Liver (tissue), 9 donors: ENCODE measurements around the gene SLX9. TPM values are rescaled to one million over a fixed set of nuclear protein-coding genes. Genes with fewer than 3 reads are reported as not detected.

ENCODE experiments used
- DNase-seq: peaks from one replicate; pipeline ENCODE4 v3.0.0-alpha.2; 2017; ENCODE audit warnings: low spot score
- H3K27ac ChIP-seq, 2 donors: one replicate each; pipeline ENCODE4 v1.7.0; 2013; ENCODE audit warnings: inconsistent platforms in 2 of 2, low read length in 2 of 2, control low read depth in 1 of 2, low read depth in 1 of 2, mild to moderate bottlenecking in 1 of 2
- H3K27me3 ChIP-seq, 4 donors: one replicate each; pipeline versions ENCODE4 v1.6.1 to v1.7.0; 2013; ENCODE audit warnings: low read length in 3 of 4, inconsistent platforms in 1 of 4, mild to moderate bottlenecking in 1 of 4, moderate library complexity in 1 of 4; ENCODE audit not compliant: control insufficient read depth in 4 of 4, insufficient read depth in 4 of 4
- H3K36me3 ChIP-seq, 4 donors: one replicate each; pipeline versions ENCODE4 v1.6.1 to v1.7.0; 2013; ENCODE audit warnings: low read length in 3 of 4, mild to moderate bottlenecking in 3 of 4, low read depth in 1 of 4, moderate library complexity in 1 of 4; ENCODE audit not compliant: control insufficient read depth in 4 of 4, insufficient read depth in 3 of 4
- H3K4me1 ChIP-seq, 4 donors: one replicate each; pipeline versions ENCODE4 v1.6.1 to v1.7.0; 2013; ENCODE audit warnings: low read length in 3 of 4, mild to moderate bottlenecking in 3 of 4, moderate library complexity in 1 of 4; ENCODE audit not compliant: control insufficient read depth in 4 of 4, insufficient read depth in 4 of 4
- H3K4me3 ChIP-seq, 3 donors: one replicate each; pipeline versions ENCODE4 v1.6.1 to v1.7.0; 2013; ENCODE audit warnings: low read length in 3 of 3, control low read depth in 1 of 3, low read depth in 1 of 3, mild to moderate bottlenecking in 1 of 3
- H3K9ac ChIP-seq, 2 donors: one replicate each; pipeline ENCODE4 v1.7.0; 2013; ENCODE audit warnings: low read length in 2 of 2, mild to moderate bottlenecking in 2 of 2, moderate library complexity in 2 of 2, control low read depth in 1 of 2, low read depth in 1 of 2
- H3K9me3 ChIP-seq, 4 donors: one replicate each; pipeline versions ENCODE4 v1.6.1 to v1.7.0; 2013; ENCODE audit warnings: low read length in 3 of 4; ENCODE audit not compliant: control insufficient read depth in 4 of 4
- ATF3 ChIP-seq: IDR thresholded peaks from 2 replicates; pipeline ENCODE4 v1.6.1; 2016; ENCODE audit warnings: antibody characterized with exemption
- CTCF ChIP-seq: fragments of 150-350 bp; IDR thresholded peaks from 2 replicates; pipeline ENCODE4 v1.5.1; 2017; ENCODE audit warnings: improper control_type of control experiment, low read depth, low read length; ENCODE audit not compliant: missing input control
- EGR1 ChIP-seq, 2 donors: IDR thresholded peaks; 2 replicates each; pipeline ENCODE4 v1.6.1; 2016 to 2018; ENCODE audit warnings: antibody characterized with exemption in 2 of 2, low read depth in 2 of 2
- FOXA1 ChIP-seq: IDR thresholded peaks from 2 replicates; pipeline ENCODE4 v1.6.1; 2016; ENCODE audit warnings: antibody characterized with exemption
- FOXA2 ChIP-seq: IDR thresholded peaks from 2 replicates; pipeline ENCODE4 v1.6.1; 2016; ENCODE audit warnings: antibody characterized with exemption
- GABPA ChIP-seq, 2 donors: IDR thresholded peaks in 1 of 2; conservative IDR thresholded peaks in 1 of 2; 2 replicates each; pipeline ENCODE4 v1.6.1; 2016; ENCODE audit warnings: antibody characterized with exemption in 2 of 2, mild to moderate bottlenecking in 1 of 2, moderate library complexity in 1 of 2
- HNF4A ChIP-seq, 2 donors: conservative IDR thresholded peaks; 2 replicates each; pipeline ENCODE4 v1.6.1; 2016; ENCODE audit warnings: antibody characterized with exemption in 2 of 2, mild to moderate bottlenecking in 2 of 2
- HNF4G ChIP-seq: IDR thresholded peaks from 2 replicates; pipeline ENCODE4 v1.6.1; 2016; ENCODE audit warnings: antibody characterized with exemption
- JUND ChIP-seq, 2 donors: IDR thresholded peaks; 2 replicates each; pipeline ENCODE4 v1.6.1; 2016; ENCODE audit warnings: antibody characterized with exemption in 2 of 2
- MAX ChIP-seq: IDR thresholded peaks from 2 replicates; pipeline ENCODE4 v1.6.1; 2016; ENCODE audit warnings: antibody characterized with exemption
- NR2F2 ChIP-seq: IDR thresholded peaks from 2 replicates; pipeline ENCODE4 v1.6.1; 2016; ENCODE audit warnings: antibody characterized with exemption
- RAD21 ChIP-seq, 2 donors: IDR thresholded peaks; 2 replicates each; pipeline ENCODE4 v1.6.1; 2016; ENCODE audit warnings: antibody characterized with exemption in 2 of 2, mild to moderate bottlenecking in 2 of 2
- REST ChIP-seq: IDR thresholded peaks from 2 replicates; pipeline ENCODE4 v1.6.1; 2016; ENCODE audit warnings: antibody characterized with exemption, mild to moderate bottlenecking
- RXRA ChIP-seq, 2 donors: IDR thresholded peaks; 2 replicates each; pipeline ENCODE4 v1.6.1; 2017 to 2018; ENCODE audit warnings: antibody characterized with exemption in 2 of 2, mild to moderate bottlenecking in 1 of 2
- SP1 ChIP-seq: IDR thresholded peaks from 2 replicates; pipeline ENCODE4 v1.6.1; 2018; ENCODE audit warnings: antibody characterized with exemption, mild to moderate bottlenecking
- TAF1 ChIP-seq: conservative IDR thresholded peaks from 2 replicates; pipeline ENCODE4 v1.6.1; 2016; ENCODE audit warnings: antibody characterized with exemption, mild to moderate bottlenecking
- YY1 ChIP-seq: IDR thresholded peaks from 2 replicates; pipeline ENCODE4 v1.6.1; 2016; ENCODE audit warnings: antibody characterized with exemption, mild to moderate bottlenecking
- ZBTB33 ChIP-seq: IDR thresholded peaks from 2 replicates; pipeline ENCODE4 v1.6.1; 2016; ENCODE audit warnings: antibody characterized with exemption
- WGBS: extraction: QIAGEN DNeasy Blood & Tissue Kit; methylation state at CpG from one replicate; pipeline ENCODE4 v1.1.7; 2013; 5-methylcytosine and 5-hydroxymethylcytosine counted together
- polyA plus RNA-seq, 2 donors: library from polyadenylated mRNA; stranded (reverse) in 1 of 2; unstranded in 1 of 2; fragments of 200-250 nt in 1 of 2; fragments of >200 nt in 1 of 2; fragmentation: Nextera tagmentation in 1 of 2; extraction: Ambion mirVana in 1 of 2; gene quantifications; one replicate each; pipeline versions ENCODE4 v1.2.1 to v1.2.3, GENCODE V29; 2013 to 2015
- total RNA-seq, 2 donors: library from RNA; depleted of rRNA; stranded (reverse); fragments of >200 nt; gene quantifications; one replicate each; pipeline ENCODE4 v1.2.3, GENCODE V29; 2014
- donor health status: healthy.
- donor health status: healthy.
- donor health status: healthy.
- donor health status: healthy.
- donor health status: healthy.

The SLX9 gene
- total and polyA plus RNA-seq, 4 donors = 7.5 to 20.3 (median 12.2) TPM

- Histone ChIP-seq H3K36me3 (peaks cover 0 to 4% (median under 1%) of the 10 kb centered on the region in 4 donors), H3K4me1 (peaks cover 1 to 11% (median 5%) of the 10 kb centered on the region in 4 donors), H3K27me3 (no peaks in the 10 kb centered on the region), H3K27ac (no peak overlapping the region), H3K9ac (no peak overlapping the region), H3K4me3 (no peak overlapping the region), H3K9me3 (no peaks in the 10 kb centered on the region)
- TF ChIP-seq JUND (IDR thresholded peaks at IDR 0.05) (no peak), ATF3 (no peak), YY1 (no peak)
- no peak for DNase-seq
- 92% methylated on average over 16 of the region's 16 CpGs for WGBS
These were observed 33.0 kb downstream of the SLX9 start for GRCh38 chr21:44972821-44973220.

- no peaks in the 10 kb centered on the region for H3K27me3 ChIP-seq
- no peak overlapping the region for H3K4me3 ChIP-seq
- no peak overlapping the region for H3K9ac ChIP-seq
- no peaks in the 10 kb centered on the region for H3K9me3 ChIP-seq
- TF ChIP-seq CTCF (no peak), RAD21 (IDR thresholded peaks at IDR 0.05) (no peak), REST (no peak), HNF4A (conservative IDR thresholded peaks at IDR 0.05) (no peak), MAX (no peak), FOXA2 (no peak), TAF1 (no peak), EGR1 (IDR thresholded peaks at IDR 0.05; ENCODE audit: low read depth in 2 of 2) (no peak), GABPA (IDR thresholded peaks at IDR 0.05 in 1 of 2, conservative IDR thresholded peaks at IDR 0.05 in 1 of 2) (no peak), SP1 (no peak), RXRA (IDR thresholded peaks at IDR 0.05) (no peak), YY1 (no peak), ZBTB33 (no peak), ATF3 (no peak), NR2F2 (no peak), JUND (IDR thresholded peaks at IDR 0.05) (no peak), FOXA1 (no peak), HNF4G (no peak)
- H3K4me1 ChIP-seq = peaks cover 0 to 3% (median 1%) of the 10 kb centered on the region in 4 donors
- WGBS = 98% methylated on average over 14 of the region's 14 CpGs
- no peak for DNase-seq
- no peak overlapping the region for H3K27ac ChIP-seq
- peaks cover 0 to 4% (median under 1%) of the 10 kb centered on the region in 4 donors for H3K36me3 ChIP-seq
These were observed 33.8 kb downstream of the SLX9 start for GRCh38 chr21:44973598-44973997.
